ENCODE measurements around the gene HDAC4.

DNA sequence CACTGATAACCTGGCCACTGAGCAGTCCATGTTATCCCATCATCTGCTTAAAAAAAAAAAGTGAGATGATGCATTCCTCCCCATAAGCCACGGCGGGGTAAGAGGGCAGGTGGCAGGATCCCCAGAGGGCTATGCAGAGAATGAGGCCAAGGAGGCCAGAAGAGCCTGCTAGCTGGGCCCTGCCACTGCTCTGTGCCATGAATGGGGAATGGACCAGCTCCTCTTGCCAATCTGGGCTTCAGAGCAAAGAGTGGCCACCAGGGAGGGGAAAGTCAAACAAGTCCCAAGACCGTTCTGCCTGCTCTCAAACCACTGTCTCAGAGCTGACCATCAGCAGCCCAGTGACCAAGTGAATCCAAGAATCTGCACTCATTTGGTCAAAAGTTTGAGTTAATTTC is 350.6 kb downstream of the HDAC4 start:
- TF ChIP-seq, protein P1, sequence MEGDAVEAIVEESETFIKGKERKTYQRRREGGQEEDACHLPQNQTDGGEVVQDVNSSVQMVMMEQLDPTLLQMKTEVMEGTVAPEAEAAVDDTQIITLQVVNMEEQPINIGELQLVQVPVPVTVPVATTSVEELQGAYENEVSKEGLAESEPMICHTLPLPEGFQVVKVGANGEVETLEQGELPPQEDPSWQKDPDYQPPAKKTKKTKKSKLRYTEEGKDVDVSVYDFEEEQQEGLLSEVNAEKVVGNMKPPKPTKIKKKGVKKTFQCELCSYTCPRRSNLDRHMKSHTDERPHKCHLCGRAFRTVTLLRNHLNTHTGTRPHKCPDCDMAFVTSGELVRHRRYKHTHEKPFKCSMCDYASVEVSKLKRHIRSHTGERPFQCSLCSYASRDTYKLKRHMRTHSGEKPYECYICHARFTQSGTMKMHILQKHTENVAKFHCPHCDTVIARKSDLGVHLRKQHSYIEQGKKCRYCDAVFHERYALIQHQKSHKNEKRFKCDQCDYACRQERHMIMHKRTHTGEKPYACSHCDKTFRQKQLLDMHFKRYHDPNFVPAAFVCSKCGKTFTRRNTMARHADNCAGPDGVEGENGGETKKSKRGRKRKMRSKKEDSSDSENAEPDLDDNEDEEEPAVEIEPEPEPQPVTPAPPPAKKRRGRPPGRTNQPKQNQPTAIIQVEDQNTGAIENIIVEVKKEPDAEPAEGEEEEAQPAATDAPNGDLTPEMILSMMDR (IDR thresholded peaks at IDR 0.05), result no peak
- TF ChIP-seq EP300 (IDR thresholded peaks at IDR 0.05), result no peak
- TF ChIP-seq POLR2A (IDR thresholded peaks at IDR 0.05), result no peak
